ENCODE data around the gene CUBN. TPM values are rescaled to one million over a fixed set of nuclear protein-coding genes. Genes with fewer than 3 reads are reported as not detected.

The CUBN gene
- total and polyA plus RNA-seq, 7 donors = 0.25 to 2.4 (median 1.1) TPM; not detected in 2

DNA sequence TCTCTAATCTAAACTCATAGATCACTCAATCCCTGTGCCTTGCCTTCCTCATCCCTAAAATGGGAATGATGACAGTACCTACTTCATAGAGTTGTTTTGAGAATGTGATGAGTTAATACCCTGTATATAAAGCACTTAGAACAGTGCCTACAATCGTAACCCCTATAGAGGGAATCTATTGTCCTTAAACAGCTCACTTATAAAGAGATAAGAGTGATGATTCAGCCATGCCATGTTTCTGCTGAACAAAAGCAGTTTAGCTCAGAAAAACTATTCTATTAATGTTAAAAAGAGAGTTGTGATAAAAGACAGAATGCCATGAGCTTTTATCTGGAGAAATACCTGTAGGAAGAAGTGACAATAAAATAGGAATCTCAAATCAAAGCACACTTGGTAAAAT is 63.6 kb downstream of the CUBN start:
- Histone ChIP-seq H3K9me3 (no peaks in the 10 kb centered on the region), H3K36me3 (no peaks in the 10 kb centered on the region), H3K4me3 (no peak overlapping the region), H3K4me1 (peaks cover 0 to 9% (median 7%) of the 10 kb centered on the region in 4 donors), H3K27me3 (no peaks in the 10 kb centered on the region), H3K27ac (no peak overlapping the region)
- 70 to 88% methylated on average over 1 of the region's 1 CpG for WGBS, 2 donors
- intact Hi-C loops (cut with DNase I) = no loop called here
- TF ChIP-seq POLR2AphosphoS5 (IDR thresholded peaks at IDR 0.05) (no peak), EP300 (IDR thresholded peaks at IDR 0.05) (no peak), POLR2A (IDR thresholded peaks at IDR 0.05) (no peak), CTCF (IDR thresholded peaks at IDR 0.05) (no peak)
- DNase-seq = no peak

GRCh38 chr10:17065273-17065672 is 64.3 kb downstream of the CUBN start:
- Histone ChIP-seq H3K27me3 (no peaks in the 10 kb centered on the region), H3K36me3 (no peaks in the 10 kb centered on the region), H3K27ac (no peak overlapping the region), H3K9me3 (no peaks in the 10 kb centered on the region), H3K4me3 (no peak overlapping the region), H3K4me1 (peaks cover 0 to 9% (median 7%) of the 10 kb centered on the region in 4 donors)
- intact Hi-C loops (cut with DNase I) = no loop called here
- DNase-seq = no peak
- no peak for TF ChIP-seq EP300 (IDR thresholded peaks at IDR 0.05)
- TF ChIP-seq POLR2A (IDR thresholded peaks at IDR 0.05) = no peak
- no peak for TF ChIP-seq CTCF (IDR thresholded peaks at IDR 0.05)
- no peak for TF ChIP-seq POLR2AphosphoS5 (IDR thresholded peaks at IDR 0.05)
- WGBS, 2 donors = 95% methylated on average over 6 of the region's 6 CpGs

DNA sequence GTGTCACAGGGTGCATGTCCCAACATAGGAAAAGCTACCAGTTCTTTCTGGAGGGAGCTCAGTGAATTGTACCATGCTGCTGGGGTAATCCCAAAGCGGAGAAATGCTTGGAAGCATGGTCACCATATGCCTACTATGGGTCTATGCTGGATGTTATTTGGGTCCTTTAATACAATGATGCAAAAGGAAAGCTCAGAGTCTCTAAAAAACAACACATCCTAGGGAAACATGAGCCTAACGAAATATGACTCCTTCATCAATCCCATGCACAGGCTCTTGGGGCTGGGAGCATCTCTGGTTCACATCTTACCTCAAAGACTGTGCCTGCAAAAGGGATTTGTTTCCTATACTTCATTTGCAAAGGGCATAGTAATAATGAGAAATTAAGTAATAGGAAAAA is 65.2 kb downstream of the CUBN start:
- no peaks in the 10 kb centered on the region for H3K27me3 ChIP-seq
- H3K36me3 ChIP-seq = no peaks in the 10 kb centered on the region
- 89 to 93% methylated on average over 2 of the region's 2 CpGs for WGBS, 2 donors
- no peaks in the 10 kb centered on the region for H3K9me3 ChIP-seq
- intact Hi-C loops (cut with DNase I) = no loop called here
- H3K4me1 ChIP-seq = peaks cover 0 to 9% (median 7%) of the 10 kb centered on the region in 4 donors
- no peak for DNase-seq
- TF ChIP-seq EP300 (IDR thresholded peaks at IDR 0.05) = no peak
- no peak for TF ChIP-seq POLR2A (IDR thresholded peaks at IDR 0.05)
- no peak for TF ChIP-seq POLR2AphosphoS5 (IDR thresholded peaks at IDR 0.05)
- no peak for TF ChIP-seq CTCF (IDR thresholded peaks at IDR 0.05)
- no peak overlapping the region for H3K27ac ChIP-seq
- H3K4me3 ChIP-seq = no peak overlapping the region

GRCh38 chr10:17062955-17063484 is 66.6 kb downstream of the CUBN start:
- 72 to 76% methylated on average over 6 of the region's 6 CpGs for WGBS, 2 donors
- TF ChIP-seq POLR2A (IDR thresholded peaks at IDR 0.05) (no peak), POLR2AphosphoS5 (IDR thresholded peaks at IDR 0.05) (peak in 1 of 4 donors; percentile 27), CTCF (IDR thresholded peaks at IDR 0.05) (no peak), EP300 (IDR thresholded peaks at IDR 0.05) (no peak)
- peak; percentile 69 for DNase-seq
- Histone ChIP-seq H3K9me3 (no peaks in the 10 kb centered on the region), H3K4me1 (peaks cover 0 to 13% (median 7%) of the 10 kb centered on the region in 4 donors), H3K27ac (peak overlapping the region in 3 of 4 donors; percentile 37 to 62 (median 61)), H3K4me3 (no peak overlapping the region), H3K27me3 (no peaks in the 10 kb centered on the region), H3K36me3 (no peaks in the 10 kb centered on the region)
- intact Hi-C loops (cut with DNase I) = no loop called here

GRCh38 chr10:17062493-17062892 is 67.1 kb downstream of the CUBN start:
- Histone ChIP-seq H3K4me1 (peaks cover 0 to 13% (median 7%) of the 10 kb centered on the region in 4 donors), H3K9me3 (no peaks in the 10 kb centered on the region), H3K27me3 (no peaks in the 10 kb centered on the region), H3K27ac (peak overlapping the region in 3 of 4 donors; percentile 37 to 62 (median 61)), H3K4me3 (no peak overlapping the region), H3K36me3 (no peaks in the 10 kb centered on the region)
- no peak for DNase-seq
- 72 to 85% methylated on average over 2 of the region's 2 CpGs for WGBS, 2 donors
- TF ChIP-seq POLR2A (IDR thresholded peaks at IDR 0.05) (no peak), POLR2AphosphoS5 (IDR thresholded peaks at IDR 0.05) (no peak), EP300 (IDR thresholded peaks at IDR 0.05) (no peak), CTCF (IDR thresholded peaks at IDR 0.05) (no peak)
- intact Hi-C loops (cut with DNase I) = no loop called here
